Measurements from ENCODE around the gene C20orf202.

C20orf202 gene

DNA sequence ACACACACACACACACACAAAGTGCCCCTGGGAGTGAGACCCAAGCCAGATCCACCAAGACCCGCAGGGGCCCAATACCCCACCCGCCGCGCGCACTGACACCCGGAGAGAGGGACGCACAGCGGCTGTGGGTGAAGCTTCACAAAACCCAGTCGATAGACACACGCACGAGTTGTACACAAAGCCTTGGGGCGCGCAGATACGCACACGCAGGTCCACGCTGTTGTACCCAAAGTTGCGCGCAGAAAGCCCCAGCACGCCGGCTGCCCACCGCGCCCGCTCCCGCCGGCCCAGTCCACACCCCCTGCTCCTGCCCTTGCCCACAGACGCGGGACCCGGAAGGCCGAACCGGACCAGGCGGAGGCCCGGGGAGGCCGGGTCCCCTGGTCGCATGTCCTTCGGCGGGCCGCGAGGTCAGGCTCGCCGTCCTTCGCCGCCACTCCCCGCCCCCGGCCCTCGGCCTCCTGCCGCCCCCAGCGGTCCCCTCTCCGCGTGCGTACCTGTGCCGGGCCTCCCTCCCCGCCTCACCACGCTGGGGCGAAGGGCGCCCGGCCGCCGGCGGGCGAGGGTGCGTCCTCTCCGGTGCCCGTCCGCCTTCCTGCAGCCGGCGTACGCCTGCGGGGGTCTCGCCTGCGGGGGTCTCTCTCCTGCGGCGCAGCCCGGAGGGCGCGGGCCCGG is 18.5 kb upstream of the C20orf202 start, which contains the start of gene TMEM74B:
TSS of gene TMEM74B (minus strand) at position 344 of the 678 bp plus-strand sequence. CDS start 1,180 bp downstream, outside the sequence.
- no peak for FAIRE-seq

DNA sequence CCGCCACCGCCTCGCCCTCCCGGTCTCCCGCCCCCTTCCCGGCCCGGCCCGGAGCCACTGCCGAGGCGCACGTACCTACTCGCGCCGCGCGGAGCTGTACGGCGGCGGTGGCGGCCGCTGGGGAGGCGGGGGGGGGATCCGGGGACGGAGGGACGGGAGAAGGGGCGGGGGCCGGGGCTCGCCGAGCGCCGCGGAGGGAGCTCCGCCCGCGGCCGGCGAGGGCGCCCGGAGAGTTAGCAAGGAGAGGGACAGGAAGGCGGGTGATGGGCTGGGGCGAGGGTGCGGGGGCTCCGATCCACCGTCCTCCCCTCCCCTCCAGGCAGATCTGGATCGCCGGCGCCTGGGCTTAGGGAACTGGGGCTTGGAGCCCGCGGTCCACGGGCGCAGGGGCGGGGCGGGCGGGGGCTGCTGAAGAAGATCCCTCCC is 17.9 kb upstream of the C20orf202 start:
- no peak for FAIRE-seq

DNA sequence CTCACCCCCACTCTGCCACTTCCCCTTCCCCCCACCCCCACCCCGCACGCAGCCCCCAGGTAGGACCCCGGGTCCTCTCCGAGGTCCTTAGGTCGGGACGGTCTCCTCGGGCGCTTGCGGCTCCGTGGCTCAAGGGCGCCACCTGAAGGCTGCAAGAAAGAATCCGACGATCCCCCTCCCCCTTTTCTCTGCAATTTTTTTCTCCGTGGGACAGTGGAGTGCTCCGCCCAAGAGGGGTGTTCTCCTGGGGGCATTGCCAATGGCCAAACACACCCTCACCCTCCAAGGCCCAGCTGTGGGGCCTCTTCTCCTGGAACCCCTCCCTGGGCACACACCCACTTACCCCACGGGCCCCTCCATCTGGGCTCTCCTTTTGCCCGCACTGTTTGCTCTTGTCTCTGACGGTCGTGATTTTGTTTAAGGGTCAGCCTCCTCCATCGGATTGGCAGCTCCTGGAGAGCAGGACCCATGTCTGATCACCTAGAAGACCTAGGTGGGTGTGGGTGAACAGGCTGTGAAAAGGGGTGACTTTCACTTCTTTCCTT is 17.4 kb upstream of the C20orf202 start:
- FAIRE-seq: no peak

DNA sequence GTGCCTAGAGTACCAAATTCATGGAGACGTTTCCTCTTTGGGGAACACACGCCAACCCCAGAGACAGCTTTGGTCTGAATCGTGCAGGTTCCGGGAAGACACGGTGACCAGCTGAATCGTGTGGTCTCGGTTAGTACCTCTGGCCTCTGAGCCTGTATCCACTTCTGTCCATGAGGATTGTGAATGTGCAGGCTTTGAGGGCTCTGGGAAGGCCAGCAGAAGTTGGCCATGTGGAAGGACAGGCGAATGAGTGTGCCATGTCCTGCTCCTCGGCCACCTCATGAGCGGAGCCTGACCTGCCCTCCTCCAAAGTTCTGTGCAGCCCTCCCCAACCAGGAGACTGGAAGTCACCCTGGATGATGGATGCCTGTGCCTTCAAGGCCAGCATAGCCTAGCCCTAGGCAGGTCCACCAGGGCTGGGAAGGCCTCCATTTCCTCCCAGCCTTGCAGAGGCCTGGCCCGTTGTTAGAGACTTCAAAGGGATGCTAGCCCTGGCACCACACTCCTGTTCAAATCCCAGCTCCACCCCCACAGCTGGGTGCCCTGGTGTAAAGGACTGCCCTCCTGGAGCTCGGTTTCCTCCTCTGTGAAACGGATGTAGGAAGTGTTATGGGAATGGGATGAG is 16.8 kb upstream of the C20orf202 start:
- FAIRE-seq: no peak

DNA sequence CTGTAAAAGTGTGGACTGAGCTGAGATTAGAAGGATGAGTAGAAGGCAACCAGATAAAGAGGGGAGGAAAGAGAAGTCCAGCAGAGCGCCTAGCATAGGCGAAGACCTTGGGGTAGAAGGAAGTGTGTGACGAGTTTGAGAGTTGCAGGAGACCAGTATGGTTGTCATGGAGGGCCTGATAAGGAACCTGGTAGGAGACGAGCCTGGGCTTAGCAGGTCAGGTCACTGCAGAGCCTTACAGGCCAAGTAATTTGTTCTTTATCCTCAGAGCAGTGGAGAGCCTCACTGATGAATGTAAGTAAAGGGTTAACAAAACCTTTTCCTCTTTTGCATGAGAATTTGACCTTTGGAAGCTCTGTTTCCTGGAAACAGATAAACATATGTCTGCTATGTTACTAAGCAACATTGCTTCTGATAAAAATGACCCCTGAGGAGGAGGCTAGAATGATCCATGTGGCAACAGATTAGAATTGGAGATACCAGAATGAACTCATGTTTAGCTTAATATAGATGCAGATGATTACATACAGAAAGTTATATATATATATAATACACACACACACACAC is 15.6 kb upstream of the C20orf202 start:
- FAIRE-seq: no peak

DNA sequence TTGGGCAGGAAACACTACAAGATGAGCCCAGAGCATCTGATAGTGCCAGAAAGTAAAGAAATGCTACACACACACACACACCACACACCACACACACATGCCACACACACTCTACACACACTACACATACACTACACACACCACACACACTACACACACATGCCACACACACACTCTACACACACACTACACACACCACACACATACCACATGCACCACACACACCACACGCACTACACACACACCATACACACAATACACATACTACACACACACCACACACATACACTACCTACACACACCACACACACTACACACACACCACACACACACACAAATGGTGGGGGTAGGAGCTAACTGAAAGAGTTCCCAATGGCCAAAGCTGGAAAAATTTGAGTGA is 14.9 kb upstream of the C20orf202 start:
- no peak for FAIRE-seq

DNA sequence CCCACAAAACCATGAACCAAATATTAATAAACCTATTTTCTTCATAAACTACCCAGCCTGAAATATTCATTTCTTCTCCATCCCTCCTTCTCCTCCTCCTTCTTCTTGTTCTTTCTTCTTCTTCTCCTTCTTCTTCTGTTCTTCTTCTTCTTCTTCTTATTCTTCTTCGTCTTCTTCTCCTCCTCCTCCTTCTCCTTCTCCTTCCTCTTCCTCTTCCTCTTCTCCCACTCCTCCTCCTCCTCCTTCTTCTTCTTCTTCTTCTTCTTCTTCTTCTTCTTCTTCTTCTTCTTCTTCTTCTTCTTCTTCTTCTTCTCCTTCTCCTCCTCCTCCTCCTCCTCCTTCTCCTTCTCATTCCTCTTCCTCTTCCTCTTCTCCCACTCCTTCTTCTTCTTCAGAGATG is 13.4 kb upstream of the C20orf202 start:
- no peak for FAIRE-seq

DNA sequence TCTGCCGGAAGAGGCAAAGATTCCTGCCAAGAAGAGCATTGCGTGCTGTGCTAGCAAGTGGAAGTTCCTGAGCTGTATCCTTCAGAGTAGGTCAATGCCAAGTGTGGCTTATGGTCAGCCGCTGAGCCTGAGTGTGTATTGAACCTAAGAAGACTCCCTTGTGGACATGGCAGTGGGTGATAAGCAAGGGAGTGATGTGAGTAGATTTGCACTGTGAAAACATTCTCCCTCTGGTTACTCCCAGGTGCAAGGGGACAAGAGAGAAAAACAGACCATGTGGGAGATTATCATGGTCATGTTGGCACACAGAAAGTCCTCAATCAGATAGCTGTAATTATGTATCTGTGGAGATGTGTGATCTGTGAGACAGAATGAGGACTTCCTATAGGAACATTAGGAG is 12.4 kb upstream of the C20orf202 start:
- FAIRE-seq: no peak

DNA sequence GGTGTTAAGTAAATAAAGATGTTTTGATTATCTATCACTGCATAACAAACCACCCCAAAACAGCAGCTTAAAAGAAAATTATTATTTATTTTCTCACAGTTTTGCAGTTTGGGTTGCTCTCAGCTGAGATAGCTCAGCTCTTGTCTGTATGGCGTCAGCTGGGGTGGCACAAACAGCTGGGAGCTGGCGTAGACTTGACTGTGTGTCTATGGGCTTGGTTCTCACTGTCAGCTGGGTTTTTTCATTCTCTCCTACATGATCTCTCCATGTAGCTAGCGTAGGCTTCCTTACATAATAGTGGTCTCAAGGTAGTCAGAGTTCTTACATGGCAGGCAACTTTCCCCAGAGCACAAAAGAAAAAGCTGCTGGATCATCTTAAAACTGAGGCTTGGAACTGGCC is 12.0 kb upstream of the C20orf202 start:
- FAIRE-seq: no peak

DNA sequence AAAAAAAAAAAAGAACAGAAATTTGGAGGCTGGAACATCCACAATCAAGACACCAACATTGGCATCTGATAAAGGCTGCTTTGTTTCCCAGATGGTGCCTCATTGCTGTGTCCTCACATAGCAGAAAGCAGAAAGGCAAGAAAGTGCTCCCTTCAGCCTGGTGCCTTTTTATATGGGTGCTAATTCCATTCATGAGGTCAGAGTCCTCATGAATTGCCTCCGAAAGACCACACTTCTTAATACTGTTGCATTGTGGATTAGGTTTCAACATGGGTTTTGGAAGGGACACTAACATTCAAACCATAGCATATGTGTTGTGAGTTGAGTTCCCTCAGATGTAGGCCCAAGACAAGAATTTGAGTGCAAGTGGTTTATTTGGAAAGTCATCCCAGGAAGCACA is 8.0 kb upstream of the C20orf202 start:
- no peak for FAIRE-seq

DNA sequence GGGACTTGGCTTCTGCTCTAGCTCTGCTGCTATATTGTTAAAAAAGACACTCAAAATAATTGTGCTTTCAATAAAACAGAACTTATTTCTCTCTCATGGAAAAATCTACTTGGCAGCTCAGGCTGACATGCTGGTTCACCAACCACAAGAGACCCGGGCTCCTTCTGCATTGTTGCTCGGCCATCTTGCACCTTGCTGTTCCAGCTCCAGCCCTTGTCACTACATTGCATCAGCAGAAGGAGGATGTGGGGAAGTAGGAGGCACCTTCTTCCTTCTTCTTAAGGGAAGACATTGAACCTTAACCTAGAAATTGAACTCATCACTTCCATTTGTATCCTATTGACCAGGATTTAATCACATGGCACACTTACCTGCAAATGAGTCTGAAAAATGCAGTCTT is 6.6 kb upstream of the C20orf202 start:
- FAIRE-seq: no peak

DNA sequence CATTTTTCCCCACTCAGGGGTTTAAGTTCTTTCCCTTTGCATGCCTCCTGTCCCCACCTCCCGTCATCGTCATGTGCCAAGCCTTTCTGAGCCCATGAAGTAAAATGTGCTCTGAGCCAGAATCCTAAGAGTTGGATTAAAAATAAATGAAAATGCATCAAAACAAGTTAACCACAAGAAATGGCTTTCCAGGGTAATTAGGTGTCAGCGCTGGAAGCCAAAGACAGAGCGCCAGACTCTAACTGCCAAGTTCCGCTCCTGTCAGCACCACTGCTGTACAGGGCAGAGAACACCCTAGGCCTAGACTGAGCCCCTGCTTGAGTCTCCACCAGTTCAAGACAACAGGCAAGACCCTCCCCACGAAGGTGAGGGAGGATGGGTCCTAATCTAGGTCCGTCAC is 5.5 kb upstream of the C20orf202 start:
- no peak for FAIRE-seq

DNA sequence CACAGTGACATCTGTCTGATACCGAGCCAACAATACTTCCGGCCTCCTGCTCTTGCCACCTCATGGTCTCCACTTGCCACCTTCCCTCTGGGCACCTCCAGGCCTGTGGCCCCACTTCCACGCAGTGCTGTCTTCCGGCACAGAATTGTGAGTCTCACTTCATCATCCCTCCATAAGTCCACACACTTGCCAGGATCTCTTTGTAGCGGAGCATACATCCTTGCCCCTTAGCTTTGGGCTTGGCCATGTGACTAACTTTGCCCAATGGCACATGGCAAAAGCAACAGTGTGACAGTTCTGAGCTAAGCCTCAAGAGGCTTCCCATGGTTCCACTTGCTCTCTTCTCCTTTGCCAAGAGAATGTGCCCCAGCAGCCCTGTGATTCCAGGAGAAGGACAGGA is 4.5 kb upstream of the C20orf202 start:
- FAIRE-seq: no peak

DNA sequence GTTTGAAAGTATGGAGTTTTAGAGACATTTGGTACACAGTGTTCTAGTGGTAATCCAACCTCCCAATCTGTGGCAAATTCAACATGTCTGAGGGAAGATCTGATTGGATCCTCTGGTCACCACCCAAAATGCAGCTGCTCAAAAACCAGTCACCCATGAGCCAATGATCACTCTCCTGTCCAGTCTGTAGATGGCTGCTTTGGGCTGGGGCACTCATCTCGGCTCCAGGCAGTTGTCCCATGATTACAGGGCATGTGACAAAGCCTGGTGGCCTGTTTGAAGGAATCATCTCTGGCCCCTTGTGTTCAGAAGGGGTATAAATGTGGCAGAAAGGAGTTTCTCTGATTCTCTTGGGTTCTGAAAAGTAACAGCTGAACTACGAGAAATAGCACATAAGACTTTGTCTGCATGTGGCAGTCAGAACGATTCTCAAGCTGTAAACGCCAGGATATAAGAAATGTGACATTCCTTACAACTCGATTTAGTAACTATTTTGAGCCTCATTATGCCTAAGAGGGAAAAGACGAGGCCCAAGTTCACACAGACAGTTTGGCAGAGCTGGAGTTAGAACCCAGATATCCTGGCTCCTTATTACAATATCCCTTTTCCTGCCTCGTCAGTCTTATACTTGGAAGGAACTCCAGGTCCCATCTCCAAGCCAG is 3.9 kb upstream of the C20orf202 start:
- FAIRE-seq: no peak

DNA sequence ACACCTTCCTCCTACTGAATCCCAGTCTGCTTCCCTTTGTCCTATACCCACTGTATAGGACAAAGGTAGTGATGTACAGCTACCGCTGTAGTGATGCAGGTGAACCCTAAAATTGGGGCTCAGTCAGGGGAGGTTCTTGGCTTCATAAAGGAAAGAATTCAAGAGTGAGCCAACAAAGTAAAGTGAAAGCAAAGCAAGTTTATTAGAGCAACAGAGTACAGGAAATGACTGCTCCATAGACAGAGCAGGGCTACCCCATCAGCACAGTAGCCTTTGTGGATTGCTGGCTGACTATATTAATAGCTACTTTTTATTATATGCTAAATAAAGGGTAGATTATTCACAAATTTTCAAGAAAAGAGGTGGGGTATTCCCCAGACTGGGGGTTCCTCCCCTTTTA is 3.3 kb upstream of the C20orf202 start:
- FAIRE-seq: no peak

DNA sequence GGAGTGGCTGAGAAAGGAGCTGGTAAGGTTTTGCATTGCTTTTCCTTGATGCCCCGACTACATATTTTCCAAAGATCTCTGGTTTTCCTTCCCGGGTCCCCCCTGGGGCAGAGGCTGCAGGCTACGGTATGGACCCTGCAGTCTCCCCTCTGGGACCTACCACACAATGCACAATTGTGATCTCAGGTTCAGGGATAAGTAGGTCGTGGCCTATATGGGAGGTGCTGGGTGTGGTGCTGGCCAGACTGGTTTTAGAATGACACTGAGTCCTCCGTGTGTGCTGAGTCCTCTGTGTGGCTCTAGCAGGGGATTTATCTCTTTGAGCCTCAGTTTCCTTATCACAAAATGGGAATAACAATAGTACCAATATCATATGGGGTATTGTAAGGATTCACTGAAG is 376 bp downstream of the C20orf202 start:
- no peak for FAIRE-seq

DNA sequence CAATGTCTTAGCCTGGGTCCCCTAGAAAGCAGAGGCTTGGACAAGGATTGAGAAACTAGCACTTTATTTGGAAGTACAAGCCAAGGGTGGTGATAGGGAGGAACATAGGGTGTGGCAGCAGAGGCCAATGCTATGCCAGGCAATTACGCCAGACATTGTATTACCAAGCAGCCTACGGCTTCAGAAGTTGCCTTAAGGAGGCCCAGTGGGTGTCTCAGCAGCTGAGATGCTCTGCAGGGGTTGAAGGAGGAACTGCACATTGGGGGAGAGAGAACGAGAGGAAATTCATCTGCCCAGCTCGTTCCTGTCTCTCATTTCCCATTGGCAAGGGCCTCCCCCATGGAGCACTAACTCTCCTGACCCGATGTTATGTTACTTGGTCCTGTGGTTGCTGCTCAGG is 859 bp downstream of the C20orf202 start:
- FAIRE-seq: no peak

DNA sequence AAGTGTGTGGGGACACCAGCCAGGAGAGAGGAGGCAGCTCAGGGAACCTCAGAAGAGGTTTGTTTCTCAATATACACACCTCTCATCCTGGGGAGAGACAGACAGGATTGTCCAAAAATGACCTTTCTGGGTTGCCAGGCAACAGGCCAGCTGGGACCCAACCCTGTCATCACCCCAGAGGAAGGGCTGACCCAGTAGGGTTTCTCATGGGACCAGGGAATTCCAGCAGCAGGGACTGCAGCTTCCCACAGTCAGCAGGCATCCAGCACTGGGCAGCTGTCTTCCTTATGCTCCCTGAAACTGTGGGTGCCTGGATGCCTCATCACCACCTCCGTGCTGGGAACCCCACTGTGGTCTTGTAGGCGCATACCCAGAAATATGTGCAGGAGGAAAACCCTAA is 1.3 kb downstream of the C20orf202 start:
- FAIRE-seq: no peak

DNA sequence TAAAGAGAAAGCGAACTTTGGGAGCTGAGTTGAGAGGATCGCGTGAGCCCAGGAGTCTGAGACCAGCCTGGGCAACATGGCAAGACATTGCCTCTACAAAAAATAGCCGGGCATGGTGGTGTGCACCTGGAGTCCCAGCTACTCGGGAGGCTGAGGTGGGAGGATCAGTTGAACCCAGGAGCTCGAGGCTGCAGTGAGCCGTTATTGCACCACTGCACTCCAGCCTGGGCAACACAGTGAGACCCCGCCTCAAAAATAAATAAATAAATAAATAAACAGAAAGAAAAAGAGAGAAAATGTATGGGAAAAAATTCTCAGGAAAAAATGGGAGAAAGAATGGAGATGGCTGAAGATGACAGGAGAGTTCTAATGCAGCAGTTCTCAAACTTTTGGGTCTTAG is 2.5 kb downstream of the C20orf202 start:
- FAIRE-seq: no peak

DNA sequence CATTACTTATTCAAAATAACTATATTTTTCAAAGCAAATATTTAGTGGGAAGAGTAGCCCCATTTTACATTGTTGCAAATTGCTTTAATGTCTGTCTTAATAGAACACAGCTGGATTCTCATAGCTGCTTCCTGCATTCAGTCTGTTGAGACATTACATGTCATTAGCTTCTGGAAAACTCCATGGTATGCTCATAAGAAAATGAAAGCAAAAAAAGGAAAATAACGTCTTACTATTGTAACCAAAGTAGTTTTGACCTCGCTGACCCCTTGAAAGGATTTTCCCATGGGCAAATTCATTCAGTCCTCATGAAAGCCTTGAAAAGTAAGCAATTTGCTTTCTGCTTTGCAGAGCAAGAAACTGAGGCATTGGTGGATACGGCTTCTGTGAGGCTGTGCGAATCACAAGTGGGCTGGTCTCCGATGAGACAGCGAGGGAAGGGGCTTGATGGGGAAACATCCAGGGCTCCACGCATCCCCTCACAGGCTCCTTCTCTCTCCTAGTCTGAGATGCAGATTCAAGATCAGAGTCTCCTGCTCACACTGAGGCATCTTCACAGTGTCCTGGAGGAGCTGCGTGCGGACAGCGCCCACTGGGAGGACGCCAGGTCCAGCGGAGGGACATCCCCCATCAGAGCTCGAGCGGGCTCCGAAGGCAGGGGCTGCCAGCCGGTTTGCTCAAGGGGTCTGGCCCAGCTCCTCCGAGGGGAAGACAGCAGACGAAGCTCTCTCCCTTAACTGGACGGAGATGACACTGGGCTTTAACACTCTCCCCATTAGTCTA is 3.3 kb downstream of the C20orf202 start:
- no peak for FAIRE-seq

DNA sequence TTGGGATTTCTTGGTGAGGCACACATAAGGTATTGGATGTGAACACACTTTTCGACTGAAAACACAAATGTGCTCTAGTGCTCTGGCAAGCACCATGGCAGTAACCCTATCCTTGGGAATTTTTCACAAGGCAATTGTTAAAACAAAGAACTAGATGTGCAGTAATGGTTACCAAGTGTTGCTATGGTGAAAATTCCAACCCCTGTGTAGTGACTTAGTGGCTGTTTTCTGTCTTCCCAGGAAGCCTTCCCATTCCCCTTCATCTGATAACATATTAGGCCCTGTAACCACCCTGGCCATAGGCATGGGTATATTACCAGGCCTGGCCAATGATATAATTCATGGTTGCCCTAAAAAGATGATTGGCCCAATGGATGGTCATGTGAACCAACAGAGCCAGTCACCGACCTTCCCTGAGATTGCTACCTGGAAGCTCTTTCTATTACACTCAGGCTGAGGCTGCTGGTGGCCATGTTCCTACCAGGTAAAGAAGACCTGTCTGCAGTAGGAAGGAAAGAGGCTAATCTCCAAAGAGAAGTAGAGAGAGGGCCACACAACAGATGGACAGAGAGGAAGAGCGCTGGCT is 4.1 kb downstream of the C20orf202 start:
- FAIRE-seq: no peak

Data from A204.1 (cell line).